GM23338 (cell line): ENCODE data around the gene MRTFA. TPM values are rescaled to one million over a fixed set of nuclear protein-coding genes. Genes with fewer than 3 reads are reported as not detected.

Experiments
- ATAC-seq: fragments of 200-7000 bp; cut with Tn5 transposase; 3 replicates; pipeline ENCODE4 v1.9.1; 2020
- DNase-seq: peaks from one replicate; pipeline ENCODE4 v3.0.0-alpha.2; 2015; ENCODE audit warnings: low spot score
- H2AFZ ChIP-seq: fragments of 200-600 bp; sonication (generic); 2 replicates; pipeline ENCODE4 v1.8.0; 2016; ENCODE audit warnings: antibody characterized with exemption, mild to moderate bottlenecking, moderate library complexity
- H3F3A ChIP-seq: fragments of 200-600 bp; sonication (generic); replicated peaks from 2 replicates; pipeline ENCODE4 v1.8.0; 2017; ENCODE audit warnings: antibody characterized with exemption, mixed run types, low read depth
- H3K27ac ChIP-seq: fragments of 200-600 bp; sonication (generic); 2 replicates; pipeline ENCODE4 v1.6.1; 2016; ENCODE audit warnings: low read depth
- H3K27me3 ChIP-seq: fragments of 200-600 bp; sonication (generic); 2 replicates; pipeline ENCODE4 v1.8.0; 2016; ENCODE audit warnings: mild to moderate bottlenecking, mixed run types, moderate library complexity; ENCODE audit not compliant: insufficient read depth
- H3K36me3 ChIP-seq: fragments of 200-600 bp; sonication (generic); 2 replicates; pipeline ENCODE4 v1.8.0; 2016; ENCODE audit warnings: mild to moderate bottlenecking; ENCODE audit not compliant: insufficient read depth
- H3K4me1 ChIP-seq: fragments of 200-600 bp; sonication (generic); 2 replicates; pipeline ENCODE4 v1.8.0; 2016; ENCODE audit warnings: mild to moderate bottlenecking, moderate library complexity; ENCODE audit not compliant: insufficient read depth
- H3K4me2 ChIP-seq: fragments of 200-600 bp; sonication (generic); 2 replicates; pipeline ENCODE4 v1.7.1; 2017; ENCODE audit warnings: mixed run types
- H3K4me3 ChIP-seq: fragments of 200-600 bp; sonication (generic); 2 replicates; pipeline ENCODE4 v1.6.1; 2016; ENCODE audit warnings: mixed run types
- H3K79me2 ChIP-seq: fragments of 200-600 bp; sonication (generic); replicated peaks from 2 replicates; pipeline ENCODE4 v1.8.0; 2017; ENCODE audit warnings: mild to moderate bottlenecking; ENCODE audit not compliant: insufficient read depth
- H3K9me2 ChIP-seq: fragments of 200-600 bp; sonication (generic); 2 replicates; pipeline ENCODE4 v1.8.0; 2017; ENCODE audit not compliant: insufficient read depth
- H4K20me1 ChIP-seq: fragments of 200-600 bp; sonication (generic); replicated peaks from 2 replicates; pipeline ENCODE4 v1.8.0; 2017; ENCODE audit warnings: mild to moderate bottlenecking; ENCODE audit not compliant: insufficient read depth
- H3K27ac Mint-ChIP-seq: 2 replicates; pipeline ENCODE4 v1.8.0; 2020; ENCODE audit warnings: inconsistent platforms, mild to moderate bottlenecking, moderate library complexity, mixed read lengths
- H3K27me3 Mint-ChIP-seq: 3 replicates; pipeline ENCODE4 v1.8.0; 2022; ENCODE audit warnings: low read depth, mild to moderate bottlenecking, moderate library complexity, mixed read lengths, inconsistent platforms; ENCODE audit not compliant: insufficient read depth, poor library complexity
- H3K36me3 Mint-ChIP-seq: 3 replicates; pipeline ENCODE4 v1.8.0; 2021; ENCODE audit warnings: low read depth, mild to moderate bottlenecking, inconsistent platforms, moderate library complexity, mixed read lengths
- H3K4me1 Mint-ChIP-seq: 3 replicates; pipeline ENCODE4 v1.8.0; 2020; ENCODE audit warnings: mild to moderate bottlenecking, inconsistent platforms, mixed read lengths
- H3K4me3 Mint-ChIP-seq: 3 replicates; pipeline ENCODE4 v1.8.0; 2021; ENCODE audit warnings: moderate library complexity, mild to moderate bottlenecking, inconsistent platforms, mixed read lengths
- H3K9me3 Mint-ChIP-seq: 3 replicates; pipeline ENCODE4 v1.8.0; 2020; ENCODE audit warnings: moderate library complexity, mild to moderate bottlenecking, inconsistent platforms, mixed read lengths
- CREB1 ChIP-seq: fragments of 250-450 bp; sonication (Bioruptor Pico); IDR thresholded peaks from 2 replicates; pipeline ENCODE4 v1.5.0; 2020; ENCODE audit warnings: low read depth, mild to moderate bottlenecking, moderate library complexity
- CTCF ChIP-seq, 2 experiments: fragments of 200-600 bp in 1 of 2; sonication (generic) in 1 of 2; conservative IDR thresholded peaks; 2 replicates each; pipeline versions ENCODE4 v1.5.1 to v1.6.1; 2016 to 2017; ENCODE audit warnings: antibody characterized with exemption in 2 of 2, low read depth in 2 of 2, mild to moderate bottlenecking in 2 of 2, moderate library complexity in 1 of 2
- EZH2 ChIP-seq: fragments of 200-600 bp; sonication (generic); IDR thresholded peaks from one replicate; pipeline ENCODE4 v1.8.0; 2017; ENCODE audit warnings: antibody characterized with exemption, mild to moderate bottlenecking, low read depth; ENCODE audit not compliant: unreplicated experiment
- EZH2phosphoT487 ChIP-seq: fragments of 200-600 bp; sonication (generic); IDR thresholded peaks from one replicate; pipeline ENCODE4 v1.8.1; 2018; ENCODE audit warnings: antibody characterized with exemption; ENCODE audit not compliant: unreplicated experiment
- JUNB ChIP-seq: IDR thresholded peaks from one replicate; pipeline ENCODE4 v1.6.1; 2016; ENCODE audit warnings: antibody characterized with exemption; ENCODE audit not compliant: unreplicated experiment
- NANOG ChIP-seq: IDR thresholded peaks from 2 replicates; pipeline ENCODE4 v1.6.1; 2016; ENCODE audit warnings: antibody characterized with exemption, borderline replicate concordance
- POLR2AphosphoS5 ChIP-seq: IDR thresholded peaks from 2 replicates; pipeline ENCODE4 v1.6.1; 2016; ENCODE audit warnings: antibody characterized with exemption, low read depth
- ZNF331 ChIP-seq: fragments of 250-450 bp; sonication (Bioruptor Pico); IDR thresholded peaks from 2 replicates; pipeline ENCODE4 v1.5.0; 2020; ENCODE audit warnings: low read depth, mild to moderate bottlenecking, moderate library complexity
- polyA plus RNA-seq: library from polyadenylated mRNA; unstranded; fragments of >200 nt; fragmentation: Nextera tagmentation; extraction: Ambion mirVana; gene quantifications from 2 replicates; pipeline ENCODE4 v1.2.1, GENCODE V29; 2016
- total RNA-seq: library from RNA; depleted of rRNA; stranded (reverse); fragments of >200 nt; shearing (Covaris generic); gene quantifications from 2 replicates; pipeline ENCODE4 v1.2.3, GENCODE V29; 2014
- TF ChIP-seq, protein P1 (sequence below): IDR thresholded peaks from one replicate; pipeline ENCODE4 v1.6.1; 2018; ENCODE audit warnings: antibody characterized with exemption; ENCODE audit not compliant: unreplicated experiment
- TF ChIP-seq, protein P2 (sequence below): IDR thresholded peaks from 2 replicates; pipeline ENCODE4 v1.6.1; 2016; ENCODE audit warnings: antibody characterized with exemption

The MRTFA gene
- total and polyA plus RNA-seq, 2 experiments from 2014 or later = 18.1 to 92.4 TPM

GRCh38 chr22:40673017-40673416 is 36.5 kb upstream of the MRTFA start (continued):
- TF ChIP-seq, protein P1, sequence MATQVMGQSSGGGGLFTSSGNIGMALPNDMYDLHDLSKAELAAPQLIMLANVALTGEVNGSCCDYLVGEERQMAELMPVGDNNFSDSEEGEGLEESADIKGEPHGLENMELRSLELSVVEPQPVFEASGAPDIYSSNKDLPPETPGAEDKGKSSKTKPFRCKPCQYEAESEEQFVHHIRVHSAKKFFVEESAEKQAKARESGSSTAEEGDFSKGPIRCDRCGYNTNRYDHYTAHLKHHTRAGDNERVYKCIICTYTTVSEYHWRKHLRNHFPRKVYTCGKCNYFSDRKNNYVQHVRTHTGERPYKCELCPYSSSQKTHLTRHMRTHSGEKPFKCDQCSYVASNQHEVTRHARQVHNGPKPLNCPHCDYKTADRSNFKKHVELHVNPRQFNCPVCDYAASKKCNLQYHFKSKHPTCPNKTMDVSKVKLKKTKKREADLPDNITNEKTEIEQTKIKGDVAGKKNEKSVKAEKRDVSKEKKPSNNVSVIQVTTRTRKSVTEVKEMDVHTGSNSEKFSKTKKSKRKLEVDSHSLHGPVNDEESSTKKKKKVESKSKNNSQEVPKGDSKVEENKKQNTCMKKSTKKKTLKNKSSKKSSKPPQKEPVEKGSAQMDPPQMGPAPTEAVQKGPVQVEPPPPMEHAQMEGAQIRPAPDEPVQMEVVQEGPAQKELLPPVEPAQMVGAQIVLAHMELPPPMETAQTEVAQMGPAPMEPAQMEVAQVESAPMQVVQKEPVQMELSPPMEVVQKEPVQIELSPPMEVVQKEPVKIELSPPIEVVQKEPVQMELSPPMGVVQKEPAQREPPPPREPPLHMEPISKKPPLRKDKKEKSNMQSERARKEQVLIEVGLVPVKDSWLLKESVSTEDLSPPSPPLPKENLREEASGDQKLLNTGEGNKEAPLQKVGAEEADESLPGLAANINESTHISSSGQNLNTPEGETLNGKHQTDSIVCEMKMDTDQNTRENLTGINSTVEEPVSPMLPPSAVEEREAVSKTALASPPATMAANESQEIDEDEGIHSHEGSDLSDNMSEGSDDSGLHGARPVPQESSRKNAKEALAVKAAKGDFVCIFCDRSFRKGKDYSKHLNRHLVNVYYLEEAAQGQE = no peak
- TF ChIP-seq CREB1 (CRISPR knock-in tag) = no peak
- TF ChIP-seq POLR2AphosphoS5 = no peak
- TF ChIP-seq, protein P2, sequence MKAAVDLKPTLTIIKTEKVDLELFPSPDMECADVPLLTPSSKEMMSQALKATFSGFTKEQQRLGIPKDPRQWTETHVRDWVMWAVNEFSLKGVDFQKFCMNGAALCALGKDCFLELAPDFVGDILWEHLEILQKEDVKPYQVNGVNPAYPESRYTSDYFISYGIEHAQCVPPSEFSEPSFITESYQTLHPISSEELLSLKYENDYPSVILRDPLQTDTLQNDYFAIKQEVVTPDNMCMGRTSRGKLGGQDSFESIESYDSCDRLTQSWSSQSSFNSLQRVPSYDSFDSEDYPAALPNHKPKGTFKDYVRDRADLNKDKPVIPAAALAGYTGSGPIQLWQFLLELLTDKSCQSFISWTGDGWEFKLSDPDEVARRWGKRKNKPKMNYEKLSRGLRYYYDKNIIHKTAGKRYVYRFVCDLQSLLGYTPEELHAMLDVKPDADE = no peak
- TF ChIP-seq JUNB = no peak
- TF ChIP-seq CTCF (conservative IDR thresholded peaks at IDR 0.05; ENCODE audit: low read depth in 2 of 2) = no peak
- no peak for TF ChIP-seq EZH2phosphoT487

DNA sequence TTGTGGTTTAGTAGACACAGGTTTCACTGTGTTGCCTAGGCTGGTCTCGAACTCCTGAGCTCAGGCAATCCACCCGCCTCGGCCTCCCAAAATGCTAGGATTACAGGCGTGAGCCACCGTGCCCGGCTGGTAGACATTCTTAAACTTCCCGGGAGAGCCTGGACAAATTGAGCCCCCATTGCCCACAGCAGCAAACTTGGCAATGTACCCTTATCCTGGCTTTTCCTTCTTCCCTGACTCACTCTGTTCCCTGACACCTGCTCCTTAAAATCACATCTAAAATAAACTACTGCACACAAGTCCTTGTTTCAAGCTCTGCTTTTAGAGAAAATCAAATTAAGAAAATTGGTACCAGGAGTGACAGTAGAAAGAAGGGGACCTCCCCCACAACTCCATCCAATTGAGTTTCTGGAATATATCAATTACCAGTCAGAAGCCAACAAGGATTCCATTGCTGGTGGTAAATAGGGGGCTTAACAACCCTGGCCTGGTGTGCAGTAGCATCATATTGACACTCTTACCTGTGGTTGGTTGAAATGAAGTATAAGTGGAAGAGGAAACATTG is 35.4 kb upstream of the MRTFA start:
- no peak for DNase-seq
- TF ChIP-seq NANOG (no peak), CTCF (conservative IDR thresholded peaks at IDR 0.05; ENCODE audit: low read depth in 2 of 2) (no peak), JUNB (no peak), CREB1 (CRISPR knock-in tag) (no peak), EZH2 (no peak), ZNF331 (CRISPR knock-in tag) (no peak)
- TF ChIP-seq, protein P2 = no peak
- TF ChIP-seq, protein P1 = no peak

More for the DNA sequence above, 35.4 kb upstream of the MRTFA start:
- Mint-ChIP-seq H3K27me3 (peaks cover 6% of the 10 kb centered on the region), H3K36me3 (peaks cover 3% of the 10 kb centered on the region; the same call in 2 of the 3 replicates), H3K9me3 (no peaks in the 10 kb centered on the region), H3K27ac (no peak overlapping the region), H3K4me1 (peaks cover 4% of the 10 kb centered on the region; the same call in 1 of the 3 replicates), H3K4me3 (no peak overlapping the region)
- Histone ChIP-seq H2AFZ (no peak overlapping the region), H3K4me2 (no peak overlapping the region), H3K79me2 (no peaks in the 10 kb centered on the region), H3K9me2 (peaks cover 5% of the 10 kb centered on the region; the same call in 1 of the 2 replicates), H3K4me3 (no peak overlapping the region), H3K36me3 (no peaks in the 10 kb centered on the region), H3K27me3 (no peaks in the 10 kb centered on the region), H3F3A (peaks cover 2% of the 10 kb centered on the region; the same call in 1 of the 2 replicates), H3K27ac (no peak overlapping the region), H3K4me1 (no peaks in the 10 kb centered on the region), H4K20me1 (no peaks in the 10 kb centered on the region)
- ATAC-seq = no peak
